PC-9 (cell line): ENCODE results near the gene SHISAL2A. TPM values are rescaled to one million over a fixed set of nuclear protein-coding genes. Genes with fewer than 3 reads are reported as not detected.

Experiments
- BruUV-seq: library from RNA; stranded (reverse); fragments of 400-500 nt; replicated peaks from 2 replicates; lab custom pipeline; 2021; lab: Mats Ljungman, UMichigan
- CTCF ChIA-PET: fragments of 300-600 bp; sonication (Branson Sonifier 250); formaldehyde crosslinking; loops from one replicate; lab custom pipeline; 2022; ENCODE audit warnings: antibody characterized with exemption; lab: Charles Lee
- POLR2A ChIA-PET: fragments of 300-600 bp; sonication (Branson Sonifier 250); formaldehyde crosslinking; loops from one replicate; lab custom pipeline; 2022; ENCODE audit warnings: antibody characterized with exemption; ENCODE audit not compliant: unreplicated experiment; lab: Charles Lee
- DNase-seq, 2 experiments: peaks; one replicate each; pipeline versions ENCODE4 v3.0.0 to v3.0.0-alpha.2; 2015 to 2022; ENCODE audit warnings: mixed read lengths in 1 of 2
- H2AFZ ChIP-seq: fragments of 200-600 bp; sonication (generic); 2 replicates; pipeline ENCODE4 v1.8.1; 2017; ENCODE audit warnings: antibody characterized with exemption
- H3F3A ChIP-seq: fragments of 200-600 bp; sonication (generic); 2 replicates; pipeline ENCODE4 v1.8.1; 2017; ENCODE audit warnings: antibody characterized with exemption, mild to moderate bottlenecking, low read depth; ENCODE audit not compliant: insufficient read depth
- H3K27ac ChIP-seq: fragments of 200-600 bp; sonication (generic); 2 replicates; pipeline ENCODE4 v1.6.1; 2016; ENCODE audit warnings: mixed run types
- H3K27me3 ChIP-seq: fragments of 200-600 bp; sonication (generic); 2 replicates; pipeline ENCODE4 v1.6.1; 2016; ENCODE audit warnings: low read depth, mixed run types; ENCODE audit not compliant: insufficient read depth
- H3K36me3 ChIP-seq: fragments of 200-600 bp; sonication (generic); 2 replicates; pipeline ENCODE4 v1.6.1; 2016; ENCODE audit warnings: low read depth, mixed run types
- H3K4me1 ChIP-seq: fragments of 200-600 bp; sonication (generic); replicated peaks from 2 replicates; pipeline ENCODE4 v1.6.1; 2016; ENCODE audit warnings: mixed run types; ENCODE audit not compliant: insufficient read depth
- H3K4me2 ChIP-seq: fragments of 200-600 bp; sonication (generic); 2 replicates; pipeline ENCODE4 v1.6.1; 2017; ENCODE audit warnings: mixed run types
- H3K4me3 ChIP-seq: fragments of 200-600 bp; sonication (generic); 2 replicates; pipeline ENCODE4 v1.6.1; 2016; ENCODE audit warnings: mixed run types
- H3K79me2 ChIP-seq: fragments of 200-600 bp; sonication (generic); 2 replicates; pipeline ENCODE4 v1.6.1; 2017; ENCODE audit warnings: low read depth, mixed run types
- H3K9me2 ChIP-seq: fragments of 200-600 bp; sonication (generic); 2 replicates; pipeline ENCODE4 v1.8.1; 2017; ENCODE audit warnings: mild to moderate bottlenecking; ENCODE audit not compliant: insufficient read depth
- H3K9me3 ChIP-seq: fragments of 200-600 bp; sonication (generic); 2 replicates; pipeline ENCODE4 v1.8.1; 2016; ENCODE audit warnings: low read depth; ENCODE audit not compliant: insufficient read depth
- H4K20me1 ChIP-seq: fragments of 200-600 bp; sonication (generic); 2 replicates; pipeline ENCODE4 v1.8.1; 2017; ENCODE audit not compliant: insufficient read depth
- CTCF ChIP-seq: fragments of 200-600 bp; sonication (generic); conservative IDR thresholded peaks from 2 replicates; pipeline ENCODE4 v1.6.1; 2017; ENCODE audit warnings: mixed run types, antibody characterized with exemption, mild to moderate bottlenecking, moderate library complexity
- EZH2 ChIP-seq: fragments of 200-600 bp; sonication (generic); IDR thresholded peaks from 2 replicates; pipeline ENCODE4 v1.8.0; 2017; ENCODE audit warnings: antibody characterized with exemption, low read depth
- intact Hi-C: fragments of 100-400 bp; cut with micrococcal nuclease; formaldehyde crosslinking; loops from one replicate; pipeline ENCODE4 v1.10.0; 2022; ENCODE audit not compliant: unreplicated experiment
- total RNA-seq: library from RNA; stranded (reverse); gene quantifications from 2 replicates; pipeline ENCODE4 v1.2.3, GENCODE V29; 2021

Gene SHISAL2A
- total RNA-seq, 1 experiment from 2014 or later = not detected

GRCh38 chr1:52658795-52659194, 25.8 kb downstream of the SHISAL2A start:
- no peak overlapping the region for H2AFZ ChIP-seq
- ChIA-PET POLR2A (interaction anchor here (0.5 to 0.7 kb wide), 3 partner anchors 19 to 150 kb away, joined by 4 to 6 read pairs (median 4); no protein-coding TSS in a partner anchor), CTCF (no interaction called here)
- peak overlapping the region; percentile 56 for H3K27ac ChIP-seq
- H3F3A ChIP-seq = peaks cover 45% of the 10 kb centered on the region
- intact Hi-C loops = no loop called here
- H4K20me1 ChIP-seq = no peaks in the 10 kb centered on the region
- H3K4me1 ChIP-seq = peaks cover 36% of the 10 kb centered on the region
- peak; percentile 48 to 87 for DNase-seq
- no peaks in the 10 kb centered on the region for H3K36me3 ChIP-seq
- H3K4me3 ChIP-seq = no peak overlapping the region
- no peaks in the 10 kb centered on the region for H3K9me2 ChIP-seq
- no TSS peak for BruUV-seq
- peak overlapping the region; percentile 35 for H3K4me2 ChIP-seq
- no peaks in the 10 kb centered on the region for H3K79me2 ChIP-seq
- TF ChIP-seq EZH2 (no peak), CTCF (no peak)
- no peaks in the 10 kb centered on the region for H3K27me3 ChIP-seq
- no peaks in the 10 kb centered on the region for H3K9me3 ChIP-seq

- Histone ChIP-seq H3F3A (peaks cover 47% of the 10 kb centered on the region), H3K27me3 (no peaks in the 10 kb centered on the region), H3K4me1 (peaks cover 37% of the 10 kb centered on the region), H3K4me3 (no peak overlapping the region), H3K27ac (peak overlapping the region; percentile 56), H3K36me3 (no peaks in the 10 kb centered on the region), H3K9me2 (no peaks in the 10 kb centered on the region), H3K4me2 (peak overlapping the region; percentile 35), H3K9me3 (no peaks in the 10 kb centered on the region), H3K79me2 (no peaks in the 10 kb centered on the region), H4K20me1 (no peaks in the 10 kb centered on the region), H2AFZ (no peak overlapping the region)
- ChIA-PET POLR2A (interaction anchor here (0.6 kb wide), 2 partner anchors 18 to 255 kb away, joined by 4 to 7 read pairs; partner anchors contain the start of genes ORC1 and PRPF38A), CTCF (no interaction called here)
- intact Hi-C loops = no loop called here
- peak; percentile 36 to 69 for DNase-seq
- TF ChIP-seq EZH2 = no peak
- no peak for TF ChIP-seq CTCF
- no TSS peak for BruUV-seq
These were observed 26.4 kb downstream of the SHISAL2A start for GRCh38 chr1:52659356-52659755.

GRCh38 chr1:52659851-52660596, 27.1 kb downstream of the SHISAL2A start:
- no peak overlapping the region for H3K4me3 ChIP-seq
- ChIA-PET POLR2A (interaction anchor here (0.6 kb wide), 1 partner anchor 256 kb away, joined by 7 read pairs; the partner anchor contains the start of genes ORC1 and PRPF38A), CTCF (interaction anchor here (0.6 kb wide), 1 partner anchor 115 kb away, joined by 11 read pairs; no protein-coding TSS in a partner anchor)
- intact Hi-C loops = no loop called here
- H3K27me3 ChIP-seq = no peaks in the 10 kb centered on the region
- peak overlapping the region; percentile 56 for H3K27ac ChIP-seq
- no peaks in the 10 kb centered on the region for H3K9me3 ChIP-seq
- peak overlapping the region; percentile 35 for H3K4me2 ChIP-seq
- peaks cover 37% of the 10 kb centered on the region for H3K4me1 ChIP-seq
- H3K9me2 ChIP-seq = no peaks in the 10 kb centered on the region
- TF ChIP-seq EZH2 (no peak), CTCF (no peak)
- H2AFZ ChIP-seq = no peak overlapping the region
- BruUV-seq = TSS peak; percentile 79
- no peaks in the 10 kb centered on the region for H4K20me1 ChIP-seq
- peak in 1 of 2 experiments; percentile 46 for DNase-seq
- H3F3A ChIP-seq = peaks cover 47% of the 10 kb centered on the region
- H3K79me2 ChIP-seq = no peaks in the 10 kb centered on the region
- no peaks in the 10 kb centered on the region for H3K36me3 ChIP-seq
